ENCODE measurements around the gene TSC22D4.

TSC22D4 gene

DNA sequence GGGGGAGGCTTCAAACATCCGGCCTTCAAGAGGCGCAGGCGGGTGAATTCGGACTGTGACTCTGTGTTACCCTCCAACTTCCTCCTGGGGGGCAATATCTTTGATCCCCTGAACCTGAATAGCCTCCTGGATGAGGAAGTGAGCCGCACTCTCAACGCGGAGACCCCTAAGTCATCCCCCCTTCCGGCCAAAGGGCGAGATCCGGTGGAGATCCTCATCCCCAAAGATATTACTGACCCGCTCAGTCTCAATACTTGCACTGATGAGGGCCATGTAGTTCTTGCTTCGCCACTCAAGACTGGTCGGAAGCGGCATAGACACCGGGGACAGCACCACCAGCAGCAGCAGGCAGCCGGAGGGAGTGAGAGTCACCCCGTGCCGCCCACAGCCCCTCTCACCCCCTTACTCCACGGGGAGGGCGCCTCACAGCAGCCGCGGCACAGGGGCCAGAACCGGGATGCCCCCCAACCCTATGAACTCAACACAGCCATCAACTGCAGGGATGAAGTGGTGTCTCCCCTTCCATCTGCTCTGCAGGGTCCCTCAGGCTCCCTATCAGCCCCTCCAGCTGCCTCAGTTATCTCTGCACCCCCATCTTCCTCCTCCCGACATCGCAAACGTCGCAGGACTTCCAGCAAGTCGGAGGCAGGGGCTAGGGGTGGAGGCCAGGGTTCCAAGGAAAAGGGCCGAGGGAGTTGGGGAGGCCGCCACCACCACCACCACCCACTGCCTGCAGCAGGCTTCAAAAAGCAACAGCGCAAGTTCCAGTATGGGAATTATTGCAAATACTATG, 48.3 kb downstream of the TSC22D4 start:
- in situ Hi-C loops (cut with MboI; ENCODE audit: low sequenced_read_pairs) = no loop called here

GRCh38 chr7:100429637-100430492, 49.1 kb downstream of the TSC22D4 start, which contains the start of gene MEPCE:
MEPCE (plus strand) TSS chr7:100429831; CDS start chr7:100430019, 188 bp downstream.
- in situ Hi-C loops (cut with MboI; ENCODE audit: low sequenced_read_pairs) = no loop called here

DNA sequence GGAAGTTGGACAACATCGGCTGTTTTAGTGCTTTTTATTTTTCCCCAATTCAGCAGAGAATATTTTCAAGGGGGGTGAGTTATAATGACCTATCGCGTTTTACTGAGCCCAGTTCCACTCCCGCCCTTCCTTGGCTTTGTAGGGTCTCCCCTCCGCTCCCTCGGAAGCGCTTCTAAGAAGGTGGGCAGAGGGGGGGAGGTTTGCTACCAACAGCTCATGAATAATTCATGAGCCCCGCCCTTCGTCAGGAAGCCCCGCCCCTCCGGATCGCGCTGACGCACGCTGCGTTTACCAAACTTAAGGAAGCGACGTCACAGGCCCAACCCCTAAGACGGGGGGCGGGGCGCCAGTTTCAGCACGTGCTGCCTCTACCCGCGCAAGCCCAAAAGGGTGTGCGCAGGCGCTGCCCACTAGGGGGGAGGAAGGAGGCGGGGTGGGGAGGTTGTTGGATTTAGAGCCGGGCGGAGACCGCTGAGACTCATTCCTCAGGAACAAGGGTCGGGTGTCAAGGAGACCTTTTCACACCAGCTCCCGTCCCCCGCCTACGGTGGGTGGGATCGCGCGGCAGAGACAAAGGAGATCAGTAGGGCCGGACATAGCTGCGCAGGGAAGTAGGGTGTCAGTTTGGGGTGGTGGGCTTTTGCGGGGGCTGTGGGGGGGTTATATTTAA, 49.9 kb downstream of the TSC22D4 start:
- in situ Hi-C loops (cut with MboI; ENCODE audit: low sequenced_read_pairs) = no loop called here

DNA sequence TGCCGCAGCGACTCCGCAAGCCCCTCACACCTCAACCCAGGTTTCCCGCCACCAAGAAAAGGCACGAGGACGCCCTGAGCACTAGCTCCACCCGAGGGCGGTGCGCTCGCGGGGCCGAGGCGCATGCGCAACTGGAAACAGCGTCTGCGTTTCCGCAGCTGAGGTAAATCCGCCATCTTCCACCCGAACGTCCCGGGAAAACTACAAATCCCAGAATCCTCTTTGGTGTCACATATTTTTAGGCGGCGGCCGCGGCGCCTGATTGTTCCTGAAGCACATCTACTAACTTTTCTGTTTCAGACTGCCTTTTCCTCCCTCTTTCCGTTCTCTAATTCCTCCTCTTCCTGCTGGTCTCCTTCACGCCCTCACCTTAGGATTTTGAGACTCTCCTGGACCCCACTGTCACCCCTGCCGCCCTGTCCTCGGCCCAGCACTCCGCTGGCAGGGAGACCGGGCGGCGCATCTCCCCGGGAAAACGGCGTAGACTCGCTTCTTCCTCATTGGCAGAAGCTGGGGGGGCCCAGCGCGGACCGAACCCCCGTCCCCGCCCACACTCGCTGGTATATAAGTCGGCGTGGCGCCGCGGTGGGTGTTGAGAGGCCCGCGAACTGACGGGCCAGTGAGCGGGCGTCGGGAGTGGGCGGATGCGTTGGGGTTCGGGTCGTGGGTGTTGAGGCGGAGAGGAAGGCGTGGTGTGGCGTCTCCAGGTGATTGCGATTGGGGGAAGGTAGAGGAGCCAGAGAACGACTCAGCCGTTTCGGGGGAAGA, 50.6 kb downstream of the TSC22D4 start, which contains the start of gene ZCWPW1:
ZCWPW1 (minus strand) TSS at position 505 of the 768 bp plus-strand sequence. CDS start 8,054 bp downstream, outside the sequence.
- in situ Hi-C loops (cut with MboI; ENCODE audit: low sequenced_read_pairs) = no loop called here

DNA sequence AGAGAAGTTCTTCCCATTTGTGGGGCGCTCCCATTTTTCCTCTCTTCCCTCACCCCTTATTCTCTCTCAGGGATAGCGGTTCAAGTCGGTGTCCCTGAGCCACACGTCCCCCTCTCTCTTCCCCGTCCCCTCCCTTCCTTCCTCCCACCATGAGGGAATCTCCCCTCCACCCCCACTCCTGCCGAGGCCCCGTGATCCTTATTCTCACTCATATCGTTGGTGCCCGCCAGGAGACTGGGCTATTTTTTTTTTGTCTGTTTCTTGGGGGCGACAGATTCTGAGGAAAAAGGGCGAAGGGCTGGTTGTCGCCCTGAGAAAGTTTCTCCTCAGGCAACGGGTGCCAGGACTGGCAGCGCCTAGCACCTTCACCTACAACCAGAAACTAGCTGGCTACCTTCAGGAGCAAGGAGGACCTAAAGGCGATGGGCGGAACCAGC, 51.2 kb downstream of the TSC22D4 start:
- in situ Hi-C loops (cut with MboI; ENCODE audit: low sequenced_read_pairs) = no loop called here

- in situ Hi-C loops (cut with MboI; ENCODE audit: low sequenced_read_pairs) = no loop called here
Measured at GRCh38 chr7:100426516-100426915, 52.5 kb downstream of the TSC22D4 start.

DNA sequence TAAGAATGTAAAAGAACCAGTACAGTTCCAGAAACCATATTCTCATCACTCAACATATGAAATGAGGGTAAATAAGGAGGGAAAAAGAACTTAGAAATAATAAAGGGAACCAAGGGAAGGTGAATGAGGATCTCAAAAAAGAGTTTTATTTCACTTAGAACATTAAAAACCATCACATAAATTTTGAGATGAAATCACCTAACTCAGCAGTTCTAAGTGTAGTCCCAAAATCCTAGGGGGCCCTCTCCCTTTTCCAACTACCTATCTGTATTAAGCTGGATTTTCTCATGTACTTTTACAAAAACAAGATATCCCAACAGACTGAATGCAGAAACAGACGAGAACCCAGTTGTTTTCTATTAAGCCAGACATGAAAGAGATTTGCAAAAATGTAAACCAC, 53.7 kb downstream of the TSC22D4 start:
- in situ Hi-C loops (cut with MboI; ENCODE audit: low sequenced_read_pairs) = no loop called here

- in situ Hi-C loops (cut with MboI; ENCODE audit: low sequenced_read_pairs) = no loop called here
Measured at GRCh38 chr7:100423315-100423714, 55.7 kb downstream of the TSC22D4 start.

DNA sequence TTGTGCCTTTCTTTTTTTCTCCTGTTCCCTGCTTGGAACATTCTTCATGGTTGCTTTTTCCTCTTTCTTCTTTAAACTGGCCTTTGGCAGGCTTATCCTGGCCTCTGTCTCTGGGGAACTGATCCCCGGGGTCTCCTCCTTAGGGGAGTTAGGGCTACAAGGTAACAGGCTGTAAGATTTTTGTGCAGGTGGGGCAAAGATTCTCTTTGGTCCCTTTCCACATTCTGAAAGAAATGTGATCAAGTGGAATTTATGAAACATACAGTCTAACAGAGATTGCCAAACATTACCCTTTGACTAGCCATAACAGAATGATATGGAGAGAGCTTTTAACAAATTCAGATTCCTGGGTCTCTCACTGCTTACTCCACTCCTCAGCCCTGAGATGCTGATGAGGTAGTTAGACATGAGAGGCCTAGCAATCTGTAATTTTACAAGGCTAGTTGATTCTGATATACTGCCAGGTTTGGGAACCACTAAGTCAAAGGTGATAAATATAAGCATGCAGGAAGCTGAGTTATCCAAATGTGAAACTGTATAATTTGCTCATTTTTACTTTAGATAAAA, 59.3 kb downstream of the TSC22D4 start:
- in situ Hi-C loops (cut with MboI; ENCODE audit: low sequenced_read_pairs) = no loop called here

- in situ Hi-C loops (cut with MboI; ENCODE audit: low sequenced_read_pairs) = no loop called here
Measured at GRCh38 chr7:100418930-100419659, 59.9 kb downstream of the TSC22D4 start.

Measured in HL-60/S4 treated with retinoic acid at 250 ng/mL for 4 days and 3 days (cell line).